Gastrocnemius medialis (tissue), 4 donors: ENCODE data around the gene SOCS7. TPM values are rescaled to one million over a fixed set of nuclear protein-coding genes. Genes with fewer than 3 reads are reported as not detected.

Experiments used
- ATAC-seq, 2 donors: fragments of 150-250 bp; one replicate each; pipeline ENCODE4 v1.9.1; 2016
- DNase-seq, 2 donors: peaks; one replicate each; pipeline ENCODE4 v3.0.0-alpha.2; 2019
- H3K27ac ChIP-seq, 4 donors: fragments of 200-600 bp; sonication (generic); 1 replicate in 1 of 4; 2 replicates in 3 of 4; pipeline ENCODE4 v1.5.1; 2016 to 2018; ENCODE audit warnings: mild to moderate bottlenecking in 2 of 4, moderate library complexity in 1 of 4
- H3K27me3 ChIP-seq, 3 donors: fragments of 200-600 bp; sonication (generic) in 2 of 3; 1 replicate in 1 of 3; 2 replicates in 2 of 3; pipeline versions ENCODE4 v1.5.1 to v1.6.0; 2016 to 2019; ENCODE audit warnings: mild to moderate bottlenecking in 1 of 3, moderate library complexity in 1 of 3
- H3K36me3 ChIP-seq, 2 donors: fragments of 200-600 bp; sonication (generic) in 1 of 2; one replicate each; pipeline ENCODE4 v1.5.1; 2017 to 2018
- H3K4me1 ChIP-seq, 2 donors: fragments of 200-600 bp; sonication (generic) in 1 of 2; one replicate each; pipeline ENCODE4 v1.5.1; 2016 to 2017; ENCODE audit warnings: mild to moderate bottlenecking in 2 of 2
- H3K4me3 ChIP-seq, 4 donors: fragments of 200-600 bp; sonication (generic) in 3 of 4; 1 replicate in 1 of 4; 2 replicates in 3 of 4; pipeline ENCODE4 v1.5.1; 2016 to 2019; ENCODE audit warnings: mild to moderate bottlenecking in 2 of 4
- H3K9me3 ChIP-seq, 3 donors: fragments of 200-600 bp; sonication (generic) in 2 of 3; 1 replicate in 1 of 3; 2 replicates in 2 of 3; pipeline ENCODE4 v1.5.1; 2016 to 2019
- CTCF ChIP-seq, 5 experiments: fragments of 450-650 bp in 3 of 5; fragments of 200-600 bp in 2 of 5; sonication (generic) in 2 of 5; IDR thresholded peaks in 4 of 5; conservative IDR thresholded peaks in 1 of 5; 1 replicate in 4 of 5; 2 replicates in 1 of 5; pipeline ENCODE4 v1.5.1; 2016 to 2019; ENCODE audit warnings: antibody characterized with exemption in 5 of 5, mild to moderate bottlenecking in 3 of 5, moderate library complexity in 3 of 5
- POLR2A ChIP-seq, 2 donors: fragments of 450-650 bp; IDR thresholded peaks; one replicate each; pipeline ENCODE4 v1.6.1; 2017; ENCODE audit warnings: antibody characterized with exemption in 2 of 2, mild to moderate bottlenecking in 2 of 2, moderate library complexity in 2 of 2
- in situ Hi-C, 4 donors: fragments of 200-750 bp; cut with MboI; loops; one replicate each; pipeline versions ENCODE4 v1.15.0 to v1.8.0; 2017; ENCODE audit warnings: low sequenced_read_pairs in 4 of 4
- intact Hi-C: fragments of 100-400 bp; cut with DNase I; formaldehyde crosslinking; loops from one replicate; pipeline ENCODE4 v1.15.1; 2023; ENCODE audit warnings: low total_unique reads
- total RNA-seq, 4 donors: library from RNA; depleted of rRNA; stranded (reverse); fragments of >200 nt; gene quantifications; one replicate each; pipeline versions ENCODE4 v1.1.0 to v1.2.3, GENCODE V29; 2016

SOCS7 gene
- total RNA-seq, 4 donors from 2014 or later = 16.3 to 19.9 (median 19.5) TPM

GRCh38 chr17:38402897-38403296, 51.3 kb downstream of the SOCS7 start:
- H3K27ac ChIP-seq = no peak overlapping the region
- in situ Hi-C loops = no loop called here
- DNase-seq (no peak), ATAC-seq (no peak)
- TF ChIP-seq POLR2A (IDR thresholded peaks at IDR 0.05) (no peak), CTCF (IDR thresholded peaks at IDR 0.05 in 4 of 5, conservative IDR thresholded peaks at IDR 0.05 in 1 of 5) (no peak)
- H3K4me1 ChIP-seq = no peaks in the 10 kb centered on the region
- no peaks in the 10 kb centered on the region for H3K9me3 ChIP-seq
- H3K4me3 ChIP-seq = no peak overlapping the region
- no peaks in the 10 kb centered on the region for H3K27me3 ChIP-seq
- peaks cover 0 to 33% of the 10 kb centered on the region in 2 donors for H3K36me3 ChIP-seq
- intact Hi-C loops = no loop called here

- Histone ChIP-seq H3K4me3 (no peak overlapping the region), H3K9me3 (no peaks in the 10 kb centered on the region), H3K36me3 (peaks cover 0 to 33% of the 10 kb centered on the region in 2 donors), H3K4me1 (no peaks in the 10 kb centered on the region), H3K27ac (no peak overlapping the region), H3K27me3 (no peaks in the 10 kb centered on the region)
- TF ChIP-seq POLR2A (IDR thresholded peaks at IDR 0.05) = no peak
- TF ChIP-seq CTCF (IDR thresholded peaks at IDR 0.05 in 4 of 5, conservative IDR thresholded peaks at IDR 0.05 in 1 of 5) = no peak
- intact Hi-C loops = no loop called here
- no peak for ATAC-seq
- no peak for DNase-seq
- in situ Hi-C loops = no loop called here
Observed at GRCh38 chr17:38403491-38403890, 51.8 kb downstream of the SOCS7 start.

- ATAC-seq (no peak), DNase-seq (no peak)
- Histone ChIP-seq H3K27me3 (no peaks in the 10 kb centered on the region), H3K4me1 (no peaks in the 10 kb centered on the region), H3K4me3 (no peak overlapping the region), H3K36me3 (peaks cover 0 to 29% of the 10 kb centered on the region in 2 donors), H3K9me3 (no peaks in the 10 kb centered on the region), H3K27ac (no peak overlapping the region)
- intact Hi-C loops = no loop called here
- TF ChIP-seq POLR2A (IDR thresholded peaks at IDR 0.05) = no peak
- TF ChIP-seq CTCF (IDR thresholded peaks at IDR 0.05 in 4 of 5, conservative IDR thresholded peaks at IDR 0.05 in 1 of 5) = no peak
- in situ Hi-C loops = no loop called here
Observed at GRCh38 chr17:38404174-38404943, 52.7 kb downstream of the SOCS7 start.

- Histone ChIP-seq H3K9me3 (no peaks in the 10 kb centered on the region), H3K4me1 (no peaks in the 10 kb centered on the region), H3K27ac (no peak overlapping the region), H3K36me3 (peaks cover 0 to 16% of the 10 kb centered on the region in 2 donors), H3K4me3 (no peak overlapping the region), H3K27me3 (no peaks in the 10 kb centered on the region)
- intact Hi-C loops = no loop called here
- no peak for TF ChIP-seq CTCF (IDR thresholded peaks at IDR 0.05 in 4 of 5, conservative IDR thresholded peaks at IDR 0.05 in 1 of 5)
- in situ Hi-C loops = no loop called here
- ATAC-seq (no peak), DNase-seq (no peak)
Observed at GRCh38 chr17:38405654-38406053, 54.0 kb downstream of the SOCS7 start.
